GM04504 (cell line): ENCODE results near the gene PSMB10.
"Not testable (repeated sequence)": the region's sequence is repeated elsewhere in the genome, so short reads cannot be mapped to it uniquely, and the experiment has no call there.

Source experiments
- DNase-seq: peaks from one replicate; pipeline ENCODE4 v3.0.0-alpha.2; 2012; ENCODE audit warnings: low read depth

Gene PSMB10

GRCh38 chr16:67924140-67924906 lies 12.3 kb downstream of the PSMB10 start:
- no peak for DNase-seq

- DNase-seq = no peak
Observed at GRCh38 chr16:67923414-67924116, 13.1 kb downstream of the PSMB10 start.

- DNase-seq = no peak
Observed at GRCh38 chr16:67922740-67923139, 13.9 kb downstream of the PSMB10 start.

- DNase-seq = no peak
Observed at GRCh38 chr16:67922221-67922620, 14.4 kb downstream of the PSMB10 start.

GRCh38 chr16:67919622-67920221 lies 16.9 kb downstream of the PSMB10 start:
- no peak for DNase-seq

- peak; percentile 68 for DNase-seq
Observed at GRCh38 chr16:67917852-67918236, 18.8 kb downstream of the PSMB10 start.

- DNase-seq = no peak
Observed at GRCh38 chr16:67917140-67917851, 19.4 kb downstream of the PSMB10 start.

- no peak for DNase-seq
Observed at GRCh38 chr16:67915831-67916723, 20.6 kb downstream of the PSMB10 start.

- not testable (repeated sequence) for DNase-seq
Observed at GRCh38 chr16:67915496-67915769, 21.2 kb downstream of the PSMB10 start.

GRCh38 chr16:67914758-67915495 lies 21.7 kb downstream of the PSMB10 start:
- no peak for DNase-seq

- peak; percentile 59 for DNase-seq
Observed at GRCh38 chr16:67910158-67910557, 26.5 kb downstream of the PSMB10 start.

GRCh38 chr16:67909056-67909742 lies 27.5 kb downstream of the PSMB10 start:
- no peak for DNase-seq

GRCh38 chr16:67907397-67908180 lies 29.1 kb downstream of the PSMB10 start:
- DNase-seq = no peak

- no peak for DNase-seq
Observed at GRCh38 chr16:67902831-67903230, 33.8 kb downstream of the PSMB10 start.

- no peak for DNase-seq
Observed at GRCh38 chr16:67901734-67902133, 34.9 kb downstream of the PSMB10 start.

GRCh38 chr16:67897231-67897630 lies 39.4 kb downstream of the PSMB10 start:
- no peak for DNase-seq

GRCh38 chr16:67893743-67894399 lies 42.8 kb downstream of the PSMB10 start:
- DNase-seq = no peak

GRCh38 chr16:67892899-67893742 lies 43.5 kb downstream of the PSMB10 start, which contains the start of gene PSKH1:
Gene PSKH1 (plus strand): TSS chr16:67893254. CDS start chr16:67908750, 15,496 bp downstream.
- DNase-seq = peak; percentile 87
